Measurements from ENCODE around the gene TPTE.

DNA sequence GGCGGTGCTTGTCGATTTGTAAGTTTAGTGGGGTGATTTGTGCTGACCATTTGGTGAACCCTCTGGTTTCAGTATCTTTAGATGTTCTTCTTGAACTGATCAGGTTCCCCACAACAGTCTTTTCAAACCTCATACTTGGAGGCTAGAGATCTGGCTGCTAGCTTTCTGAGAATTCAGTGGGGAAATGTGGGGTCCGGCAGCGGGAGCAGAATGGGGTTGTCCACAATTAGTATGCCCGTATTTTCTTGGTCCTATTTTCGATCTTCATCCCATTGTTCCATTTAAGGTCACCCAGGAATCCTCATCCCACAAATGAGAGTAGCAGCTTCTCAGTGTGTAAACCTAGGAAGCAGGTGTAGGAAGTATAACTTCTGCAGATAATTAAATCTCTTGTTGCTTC lies 10.3 kb upstream of the TPTE start:
- TF ChIP-seq, protein P1, sequence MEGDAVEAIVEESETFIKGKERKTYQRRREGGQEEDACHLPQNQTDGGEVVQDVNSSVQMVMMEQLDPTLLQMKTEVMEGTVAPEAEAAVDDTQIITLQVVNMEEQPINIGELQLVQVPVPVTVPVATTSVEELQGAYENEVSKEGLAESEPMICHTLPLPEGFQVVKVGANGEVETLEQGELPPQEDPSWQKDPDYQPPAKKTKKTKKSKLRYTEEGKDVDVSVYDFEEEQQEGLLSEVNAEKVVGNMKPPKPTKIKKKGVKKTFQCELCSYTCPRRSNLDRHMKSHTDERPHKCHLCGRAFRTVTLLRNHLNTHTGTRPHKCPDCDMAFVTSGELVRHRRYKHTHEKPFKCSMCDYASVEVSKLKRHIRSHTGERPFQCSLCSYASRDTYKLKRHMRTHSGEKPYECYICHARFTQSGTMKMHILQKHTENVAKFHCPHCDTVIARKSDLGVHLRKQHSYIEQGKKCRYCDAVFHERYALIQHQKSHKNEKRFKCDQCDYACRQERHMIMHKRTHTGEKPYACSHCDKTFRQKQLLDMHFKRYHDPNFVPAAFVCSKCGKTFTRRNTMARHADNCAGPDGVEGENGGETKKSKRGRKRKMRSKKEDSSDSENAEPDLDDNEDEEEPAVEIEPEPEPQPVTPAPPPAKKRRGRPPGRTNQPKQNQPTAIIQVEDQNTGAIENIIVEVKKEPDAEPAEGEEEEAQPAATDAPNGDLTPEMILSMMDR (IDR thresholded peaks at IDR 0.05), result no peak
- no peak for TF ChIP-seq POLR2A (IDR thresholded peaks at IDR 0.05)

Measured in body of pancreas (tissue), 4 donors.